Germinal center (tissue), 1 donor: Measurements from ENCODE around the gene AKAP8.
A peak's percentile ranks its signal among the peaks of the same experiment; 100 is the strongest.
"Not testable (repeated sequence)": the region's sequence is repeated elsewhere in the genome, so short reads cannot be mapped to it uniquely, and the experiment has no call there.

Experiments
- DNase-seq: peaks from one replicate; pipeline ENCODE4 v3.0.0; 2012; ENCODE audit warnings: mixed read lengths, low spot score

AKAP8 gene

GRCh38 chr19:15403151-15403531 is 23.6 kb upstream of the AKAP8 start:
- no peak for DNase-seq

DNA sequence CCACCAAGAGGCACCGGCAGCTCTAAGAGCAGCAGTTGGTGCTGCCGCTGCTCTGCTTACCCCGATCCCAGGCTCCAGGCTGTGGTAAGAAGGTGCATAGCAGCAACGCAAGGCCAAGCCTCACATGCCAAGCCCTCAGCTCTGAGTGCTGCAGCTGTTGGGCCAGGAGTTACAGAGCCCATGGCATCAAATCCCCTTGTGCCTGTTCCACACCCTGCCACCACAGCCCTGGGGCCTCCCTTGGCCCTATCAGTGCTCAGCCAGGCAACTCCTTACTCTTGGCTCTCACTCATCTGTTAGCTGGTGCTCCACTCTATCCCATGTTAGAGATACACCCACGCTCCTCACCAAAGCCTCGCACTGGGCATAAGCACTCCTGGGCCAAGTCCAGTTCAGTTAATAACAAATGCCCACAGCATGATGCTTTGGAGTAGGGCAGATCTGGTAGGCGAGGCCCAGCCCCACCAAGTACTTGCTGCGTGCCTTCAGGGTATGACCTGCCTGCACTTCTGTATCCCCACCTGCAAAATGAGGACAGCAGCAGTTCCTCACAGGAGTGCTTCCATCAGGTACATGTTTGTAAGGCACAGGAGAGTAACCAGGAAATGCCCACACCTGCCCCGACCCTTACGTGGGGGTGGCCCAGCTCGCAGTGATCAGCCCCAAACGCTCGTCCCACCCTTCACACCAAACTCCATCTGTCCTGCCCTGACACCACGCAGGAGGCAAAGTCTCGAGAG is 23.0 kb upstream of the AKAP8 start:
- DNase-seq: no peak

DNA sequence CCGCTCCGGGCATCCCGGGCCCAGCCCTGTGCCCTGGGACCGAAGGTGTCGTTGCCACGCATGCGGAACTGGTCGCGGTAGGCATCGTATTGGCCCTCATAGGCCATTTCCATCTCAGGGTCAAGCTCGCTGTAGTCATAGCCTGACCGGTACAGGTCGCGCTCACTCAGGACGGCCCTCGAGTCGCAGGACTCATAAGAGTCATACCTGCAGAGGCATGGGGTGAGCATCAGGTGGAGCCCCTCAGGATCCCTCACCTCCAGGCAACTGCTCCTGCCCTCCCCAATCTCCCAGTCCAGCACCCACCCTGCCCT is 21.8 kb upstream of the AKAP8 start:
- DNase-seq: no peak

DNA sequence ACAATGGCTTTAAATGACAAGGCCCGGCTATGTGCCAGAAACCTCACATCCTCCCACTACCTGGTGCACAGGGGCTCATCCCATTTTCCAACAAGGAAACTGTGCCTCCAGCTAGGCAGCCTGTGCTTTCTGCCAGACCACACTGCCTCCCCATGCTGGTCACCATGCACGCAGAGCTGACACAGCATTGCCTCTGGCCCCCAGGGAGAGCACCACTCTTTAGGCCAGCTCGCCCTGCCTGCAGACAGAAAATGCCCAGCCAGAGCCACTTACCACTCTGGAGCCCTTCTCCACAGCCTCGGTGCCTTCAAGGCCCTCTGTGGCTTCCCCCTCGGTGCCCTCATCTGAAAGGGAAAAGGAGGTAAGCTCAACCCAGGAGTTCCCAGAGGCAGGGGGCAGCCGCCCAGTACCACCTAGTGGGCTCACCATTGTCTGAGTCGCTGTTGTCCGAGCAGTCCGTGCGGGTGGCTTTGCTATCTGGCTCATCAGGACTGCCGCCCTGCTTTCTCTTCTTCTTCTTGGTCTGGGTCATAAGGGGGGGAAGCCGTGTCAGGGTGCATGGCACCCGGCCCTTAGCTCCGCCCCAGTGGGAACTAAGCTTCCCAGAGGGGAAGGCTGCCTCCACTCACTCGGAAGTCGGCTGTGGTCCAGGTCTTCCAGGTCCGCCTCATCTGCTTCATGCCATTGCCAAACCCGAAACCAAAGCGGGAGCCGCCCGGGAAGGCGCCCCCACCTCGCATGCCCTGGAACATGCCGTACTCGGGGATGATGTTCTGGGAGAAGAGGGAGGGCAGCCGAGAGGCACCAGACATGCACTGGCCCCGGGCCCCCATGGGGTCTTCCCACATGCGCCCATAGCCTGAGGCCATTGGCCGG is 21.2 kb upstream of the AKAP8 start:
- no peak for DNase-seq

- DNase-seq: no peak
Observed at GRCh38 chr19:15399635-15400034, 20.0 kb upstream of the AKAP8 start.

- no peak for DNase-seq
Observed at GRCh38 chr19:15399234-15399515, 19.6 kb upstream of the AKAP8 start.

- DNase-seq: no peak
Observed at GRCh38 chr19:15398501-15399233, 19.1 kb upstream of the AKAP8 start.

DNA sequence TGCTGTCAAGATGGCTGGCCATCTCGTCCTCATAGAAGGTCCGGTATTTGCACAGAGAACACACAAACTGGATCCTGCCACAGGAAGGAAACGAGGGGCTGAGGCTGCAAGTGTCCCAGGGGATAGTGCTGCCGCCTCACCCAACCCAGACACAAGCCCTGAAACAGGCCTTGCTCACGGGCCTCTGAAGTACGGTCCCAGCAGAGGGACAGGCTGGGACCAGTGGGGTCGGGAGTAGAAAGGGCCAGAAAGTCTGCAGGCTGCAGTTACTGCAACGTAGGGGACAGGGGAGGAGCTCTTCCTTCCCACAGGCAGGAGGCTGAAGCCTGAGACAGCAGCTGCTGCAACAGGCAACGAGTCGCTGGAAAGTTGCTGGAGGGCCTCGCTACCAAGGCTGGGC is 18.2 kb upstream of the AKAP8 start:
- DNase-seq: no peak

DNA sequence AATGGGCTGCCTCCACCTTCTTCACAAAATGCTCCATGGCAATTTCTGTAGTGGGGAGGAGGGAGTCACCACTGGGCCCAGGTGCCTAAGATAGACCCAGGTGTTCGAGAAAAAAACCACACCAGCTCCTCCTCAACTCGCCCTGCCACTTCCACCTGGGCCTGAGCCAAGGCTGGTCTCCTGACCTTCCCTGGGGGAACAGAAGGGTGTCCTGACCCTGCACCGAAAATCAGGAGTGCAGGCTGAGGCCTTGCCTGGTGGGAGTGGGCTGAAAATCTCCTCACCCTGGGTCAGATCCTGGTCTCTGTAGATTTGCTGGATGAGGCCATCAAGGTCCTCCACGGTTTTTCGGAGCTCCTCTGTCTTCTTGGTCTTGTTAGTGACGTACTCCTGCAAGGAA is 17.6 kb upstream of the AKAP8 start:
- no peak for DNase-seq

- DNase-seq: no peak
Observed at GRCh38 chr19:15396436-15396835, 16.8 kb upstream of the AKAP8 start.

DNA sequence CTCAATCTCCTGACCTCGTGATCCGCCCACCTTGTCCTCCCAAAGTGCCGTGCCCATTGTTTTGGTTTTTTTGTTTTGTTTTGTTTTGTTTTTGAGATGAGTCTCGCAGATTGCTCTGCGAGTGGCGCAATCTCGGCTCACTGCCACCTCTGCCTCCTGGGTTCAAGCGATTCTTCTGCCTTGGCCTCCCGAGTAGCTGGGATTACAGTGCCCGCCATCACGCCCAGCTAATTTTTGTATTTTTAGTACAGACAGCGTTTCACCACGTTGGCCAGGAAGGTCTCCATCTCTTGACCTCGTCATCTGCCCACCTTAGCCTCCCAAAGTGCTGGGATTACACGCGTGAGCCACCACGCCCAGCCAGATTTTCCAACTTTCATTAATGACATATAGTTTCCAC is 15.7 kb upstream of the AKAP8 start:
- DNase-seq: not testable (repeated sequence)

DNA sequence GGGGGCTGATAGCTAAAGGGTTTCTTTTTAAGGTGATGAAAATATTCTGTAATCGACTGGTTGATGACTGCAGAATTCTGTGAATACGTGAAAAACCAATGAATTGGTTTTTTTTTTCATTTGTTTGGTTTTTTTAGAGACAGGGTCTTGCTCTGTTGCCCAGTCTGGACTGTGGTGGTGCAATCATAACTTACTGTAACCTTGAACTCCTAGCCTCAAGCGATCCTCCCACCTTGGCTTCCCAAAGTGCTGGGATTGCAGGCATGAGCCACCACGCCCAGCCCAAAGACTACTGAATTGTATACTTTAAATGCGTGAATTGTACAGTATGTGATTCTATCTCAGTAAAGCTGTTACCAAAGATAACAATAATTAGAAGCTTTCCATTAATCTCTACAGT is 14.8 kb upstream of the AKAP8 start:
- no peak for DNase-seq

- no peak for DNase-seq
Observed at GRCh38 chr19:15393963-15394362, 14.4 kb upstream of the AKAP8 start.

DNA sequence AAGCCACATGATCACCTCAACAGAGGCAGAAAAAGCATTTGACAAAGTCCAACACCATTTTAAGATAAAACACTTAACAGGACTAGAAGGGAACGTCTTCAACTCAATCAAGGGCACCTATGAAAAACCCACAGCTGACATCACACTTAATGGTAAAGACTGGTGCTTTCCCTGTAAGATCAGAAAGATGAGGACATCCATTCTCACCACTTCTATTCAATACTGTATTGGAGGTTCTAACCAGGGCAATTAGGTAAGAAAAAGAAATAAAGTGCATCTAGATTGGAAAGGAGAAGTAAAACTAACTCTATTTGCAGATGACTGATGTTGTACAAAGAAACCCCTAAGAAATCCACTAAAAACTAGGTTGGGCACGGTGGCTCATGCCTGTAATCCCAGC is 11.2 kb upstream of the AKAP8 start:
- DNase-seq: no peak

DNA sequence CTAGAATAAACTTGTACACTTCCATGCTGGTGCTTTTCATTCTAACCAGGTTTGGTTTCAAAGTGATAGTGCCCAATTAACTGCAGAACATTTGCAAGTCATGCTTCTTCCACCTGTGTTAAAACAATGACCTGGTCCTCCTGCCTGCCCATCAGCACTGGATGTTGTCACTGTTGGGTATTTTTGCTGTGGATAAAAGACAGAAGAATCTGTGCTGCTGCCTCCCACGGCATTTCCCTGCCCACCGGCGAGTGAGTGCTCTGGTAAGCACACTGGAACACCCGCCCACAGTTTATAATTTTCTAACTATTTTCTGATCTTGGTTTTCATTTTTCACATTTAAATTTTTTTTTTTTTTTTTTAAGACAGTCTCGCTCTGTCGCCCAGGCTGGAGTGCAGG is 2.3 kb upstream of the AKAP8 start:
- no peak for DNase-seq

GRCh38 chr19:15381429-15381828 is 1.8 kb upstream of the AKAP8 start:
- no peak for DNase-seq

- no peak for DNase-seq
Observed at GRCh38 chr19:15379999-15380647, 536 bp upstream of the AKAP8 start.

GRCh38 chr19:15378534-15379082 is 979 bp downstream of the AKAP8 start:
- DNase-seq: peak; percentile 59

- DNase-seq: no peak
Observed at GRCh38 chr19:15374796-15375440, 4.7 kb downstream of the AKAP8 start.

DNA sequence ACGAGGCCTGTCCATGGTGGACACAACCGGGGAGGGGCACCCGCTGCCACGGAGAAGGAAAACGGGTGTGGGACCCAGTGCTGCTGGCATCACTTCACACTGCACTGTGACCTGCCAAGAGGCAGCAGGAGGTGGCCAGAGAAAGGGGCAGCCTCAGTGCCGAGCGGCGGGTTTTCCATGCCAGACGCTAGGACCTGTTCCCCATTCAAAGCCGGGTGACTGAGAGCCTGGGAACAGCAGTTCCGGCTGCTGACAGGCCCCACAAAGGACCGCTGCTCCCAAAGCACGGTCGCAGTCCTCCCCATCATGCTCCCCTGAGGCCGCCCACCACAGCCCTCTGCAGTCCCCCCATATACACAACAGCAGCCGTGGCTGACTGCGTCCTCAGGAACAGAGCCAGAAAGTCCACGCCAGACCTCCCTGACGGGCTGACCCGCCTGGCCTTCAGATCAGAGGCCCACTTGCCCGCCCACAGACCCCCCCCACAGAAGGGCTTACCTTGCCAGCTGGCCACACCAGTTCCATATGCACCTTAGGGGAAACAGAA is 5.4 kb downstream of the AKAP8 start:
- no peak for DNase-seq

- DNase-seq: no peak
Observed at GRCh38 chr19:15373644-15374043, 5.9 kb downstream of the AKAP8 start.

DNA sequence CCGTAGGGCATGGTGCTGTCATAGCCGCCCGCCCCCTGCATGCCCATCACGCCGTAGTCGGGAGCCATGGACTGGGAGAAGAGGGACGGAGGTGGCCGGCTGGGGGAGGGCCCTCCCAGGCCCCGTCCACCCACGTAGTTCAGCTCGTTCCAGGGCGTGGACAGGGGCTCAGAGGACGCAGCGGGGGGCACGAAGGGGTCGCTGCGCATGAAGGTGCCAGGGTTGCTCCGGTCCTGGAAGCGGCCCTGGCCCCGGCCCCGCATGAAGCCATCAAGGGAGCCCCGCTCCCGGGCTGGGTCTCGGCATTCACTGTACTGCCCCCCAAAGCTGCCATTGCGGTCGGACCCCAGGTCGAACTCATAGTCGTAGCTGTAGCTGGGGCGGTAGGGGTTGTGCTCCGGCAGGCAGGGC is 6.7 kb downstream of the AKAP8 start:
- no peak for DNase-seq
